Gastroesophageal sphincter (tissue), 3 donors: ENCODE data around the gene NGEF.

Source experiments
- CTCF ChIP-seq, 4 experiments: fragments of 200-600 bp in 2 of 4; fragments of 450-650 bp in 2 of 4; sonication (generic) in 1 of 4; IDR thresholded peaks; one replicate each; pipeline ENCODE4 v1.5.1; 2017 to 2019; ENCODE audit warnings: antibody characterized with exemption in 4 of 4, mild to moderate bottlenecking in 2 of 4, moderate library complexity in 2 of 4
- EP300 ChIP-seq: sonication (generic); formaldehyde crosslinking; IDR thresholded peaks from one replicate; pipeline ENCODE4 v1.6.1; 2017; ENCODE audit warnings: antibody characterized with exemption, mild to moderate bottlenecking
- POLR2A ChIP-seq, 2 donors: fragments of 450-650 bp; IDR thresholded peaks; one replicate each; pipeline ENCODE4 v1.6.1; 2017; ENCODE audit warnings: antibody characterized with exemption in 2 of 2, mild to moderate bottlenecking in 2 of 2, moderate library complexity in 1 of 2
- POLR2AphosphoS5 ChIP-seq: sonication (generic); formaldehyde crosslinking; IDR thresholded peaks from one replicate; pipeline ENCODE4 v1.6.1; 2017; ENCODE audit warnings: antibody characterized with exemption

- TF ChIP-seq POLR2A (IDR thresholded peaks at IDR 0.05) (no peak), POLR2AphosphoS5 (no peak), CTCF (IDR thresholded peaks at IDR 0.05) (no peak), EP300 (no peak)
Measured at GRCh38 chr2:232859385-232859916, 153.6 kb downstream of the NGEF start.
